K562 (cell line): Measurements from ENCODE around the gene PCBD2. TPM values are rescaled to one million over a fixed set of nuclear protein-coding genes. Genes with fewer than 3 reads are reported as not detected.
A peak's percentile ranks its signal among the peaks of the same experiment; 100 is the strongest.

Experiments
- EGR1 ChIP-seq: fragments of 450-650 bp; conservative IDR thresholded peaks from 2 replicates; pipeline ENCODE4 v1.6.1; 2017; ENCODE audit warnings: mild to moderate bottlenecking
- FOXJ2 ChIP-seq: fragments of 200-800 bp; sonication (Bioruptor generic); IDR thresholded peaks from 2 replicates; pipeline ENCODE4 v1.6.1; 2016; ENCODE audit warnings: missing genetic modification characterization, missing compliant biosample characterization
- GATAD2A ChIP-seq: fragments of 450-650 bp; IDR thresholded peaks from 2 replicates; pipeline ENCODE4 v1.6.1; 2017
- KHSRP ChIP-seq: fragments of 450-650 bp; IDR thresholded peaks from 2 replicates; pipeline ENCODE4 v1.6.1; 2017
- NCOA2 ChIP-seq, 2 experiments: fragments of 450-650 bp; IDR thresholded peaks; 2 replicates each; pipeline ENCODE4 v1.6.1; 2018; ENCODE audit warnings: mild to moderate bottlenecking in 2 of 2, moderate library complexity in 1 of 2; ENCODE audit not compliant: partially characterized antibody in 2 of 2
- NR2F6 ChIP-seq: fragments of 450-650 bp; formaldehyde crosslinking; IDR thresholded peaks from 2 replicates; pipeline ENCODE4 v1.4.0; 2020; ENCODE audit warnings: mild to moderate bottlenecking
- PHF21A ChIP-seq: fragments of 450-650 bp; IDR thresholded peaks from 2 replicates; pipeline ENCODE4 v1.6.1; 2017; ENCODE audit warnings: low read depth, borderline replicate concordance
- POLR3G ChIP-seq: IDR thresholded peaks from 2 replicates; pipeline ENCODE4 v1.6.1; 2011; ENCODE audit not compliant: insufficient read length, insufficient replicate concordance; ENCODE audit errors: extremely low read depth
- TARDBP ChIP-seq: fragments of 450-650 bp; IDR thresholded peaks from 2 replicates; pipeline ENCODE4 v1.6.1; 2016
- ZNF239 ChIP-seq: fragments of 250-450 bp; sonication (Bioruptor Pico); IDR thresholded peaks from 2 replicates; pipeline ENCODE4 v1.4.0; 2020; ENCODE audit warnings: mild to moderate bottlenecking
- ZNF263 ChIP-seq: sonication (generic); formaldehyde crosslinking; IDR thresholded peaks from 2 replicates; pipeline ENCODE4 v1.8.0; 2022; ENCODE audit warnings: mild to moderate bottlenecking, missing genetic modification reagents, borderline replicate concordance
- ZNF79 ChIP-seq: fragments of 250-450 bp; sonication (Bioruptor Pico); IDR thresholded peaks from 2 replicates; pipeline ENCODE4 v1.4.0; 2020; ENCODE audit warnings: low read depth, mild to moderate bottlenecking, moderate library complexity
- polyA plus RNA-seq, 8 experiments: library from polyadenylated mRNA; depleted of rRNA in 4 of 8; stranded (reverse) in 5 of 8; unstranded in 3 of 8; fragments of >200 nt; fragmentation: Nextera tagmentation in 2 of 8; fragmentation: Illumina TruSeq in 1 of 8; extraction: Ambion mirVana in 2 of 8; extraction: Trizol in 1 of 8; gene quantifications; 2 replicates each; pipeline versions ENCODE4 v1.2.1 to v1.2.3, GENCODE V29; 2011 to 2014; ENCODE audit warnings: inconsistent platforms in 1 of 8, missing spikeins in 1 of 8
- total RNA-seq, 7 experiments: library from RNA; depleted of rRNA in 6 of 7; stranded (reverse); fragments of >200 nt in 6 of 7; fragmentation: Illumina TruSeq in 2 of 7; extraction: Trizol in 2 of 7; gene quantifications; 2 replicates each; pipeline versions ENCODE4 v1.2.1 to v1.2.3, GENCODE V29; 2011 to 2021; ENCODE audit warnings: low replicate concordance in 1 of 7
- TF ChIP-seq, protein P1 (sequence below): fragments of 200-800 bp; sonication (Bioruptor generic); IDR thresholded peaks from 2 replicates; pipeline ENCODE4 v1.6.1; 2017; ENCODE audit warnings: missing genetic modification characterization, missing compliant biosample characterization
- TF ChIP-seq, protein P2 (sequence below): fragments of 450-650 bp; IDR thresholded peaks from 2 replicates; pipeline ENCODE4 v1.6.1; 2016; ENCODE audit warnings: mild to moderate bottlenecking
- TF ChIP-seq, protein P3 (sequence below): fragments of 250-450 bp; sonication (Bioruptor Pico); IDR thresholded peaks from 2 replicates; pipeline ENCODE4 v1.4.0; 2020; ENCODE audit warnings: mild to moderate bottlenecking, moderate library complexity
- TF ChIP-seq, protein P4 (sequence below): fragments of 150-350 bp; conservative IDR thresholded peaks from 2 replicates; pipeline ENCODE4 v1.6.1; 2014; ENCODE audit warnings: low read length

Gene PCBD2
- total and polyA plus RNA-seq, 9 of the 15 experiments (the other 6 are each of a cell fraction or from before 2014, with no cell fraction given), result 5.2 to 13.8 (median 7.8) TPM

DNA sequence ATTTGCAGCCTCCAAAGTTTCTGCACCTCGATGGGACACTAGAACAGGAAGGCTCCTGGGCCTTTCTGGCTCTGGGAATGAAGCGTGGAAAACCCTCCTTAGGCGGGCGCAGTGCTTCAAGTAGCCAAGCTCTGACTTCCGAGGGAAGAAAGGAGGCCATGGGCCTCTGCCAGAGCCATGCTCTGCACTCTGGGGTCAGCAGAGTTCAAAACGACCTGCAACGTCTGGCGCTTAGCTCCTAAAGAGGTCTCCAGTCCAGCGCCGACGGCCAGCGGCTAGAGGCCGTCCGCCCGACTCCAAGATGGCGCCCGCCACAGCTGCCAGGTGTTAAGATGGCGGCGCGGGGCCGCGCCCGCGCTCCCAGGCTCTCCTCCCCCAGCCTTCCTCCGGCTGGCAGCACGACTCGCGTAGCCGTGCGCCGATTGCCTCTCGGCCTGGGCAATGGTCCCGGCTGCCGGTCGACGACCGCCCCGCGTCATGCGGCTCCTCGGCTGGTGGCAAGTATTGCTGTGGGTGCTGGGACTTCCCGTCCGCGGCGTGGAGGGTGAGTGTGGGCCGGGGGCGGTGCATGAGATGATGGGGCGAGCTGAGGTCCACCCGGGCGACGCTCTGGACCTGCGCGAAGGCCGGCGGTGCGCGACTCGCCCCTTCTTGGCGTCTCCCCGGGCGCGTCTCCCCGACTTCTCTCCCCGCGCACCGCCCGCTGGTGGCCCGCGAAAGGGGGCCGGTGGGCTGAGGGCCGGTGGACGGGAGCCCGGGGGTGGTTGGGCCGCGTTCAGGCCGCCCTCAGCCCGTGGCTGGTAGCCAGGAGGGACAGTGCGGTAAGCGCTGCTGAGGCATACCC lies 30.7 kb upstream of the PCBD2 start, which contains the start of gene TXNDC15 (continued):
- TF ChIP-seq, protein P1, sequence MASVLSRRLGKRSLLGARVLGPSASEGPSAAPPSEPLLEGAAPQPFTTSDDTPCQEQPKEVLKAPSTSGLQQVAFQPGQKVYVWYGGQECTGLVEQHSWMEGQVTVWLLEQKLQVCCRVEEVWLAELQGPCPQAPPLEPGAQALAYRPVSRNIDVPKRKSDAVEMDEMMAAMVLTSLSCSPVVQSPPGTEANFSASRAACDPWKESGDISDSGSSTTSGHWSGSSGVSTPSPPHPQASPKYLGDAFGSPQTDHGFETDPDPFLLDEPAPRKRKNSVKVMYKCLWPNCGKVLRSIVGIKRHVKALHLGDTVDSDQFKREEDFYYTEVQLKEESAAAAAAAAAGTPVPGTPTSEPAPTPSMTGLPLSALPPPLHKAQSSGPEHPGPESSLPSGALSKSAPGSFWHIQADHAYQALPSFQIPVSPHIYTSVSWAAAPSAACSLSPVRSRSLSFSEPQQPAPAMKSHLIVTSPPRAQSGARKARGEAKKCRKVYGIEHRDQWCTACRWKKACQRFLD (CRISPR knock-in tag), result peak; percentile 78; the same call in 1 of the 2 replicates
- TF ChIP-seq FOXJ2 (tag), result no peak
- TF ChIP-seq POLR3G, result no peak
- TF ChIP-seq NR2F6 (CRISPR knock-in tag), result no peak
- TF ChIP-seq, protein P2, sequence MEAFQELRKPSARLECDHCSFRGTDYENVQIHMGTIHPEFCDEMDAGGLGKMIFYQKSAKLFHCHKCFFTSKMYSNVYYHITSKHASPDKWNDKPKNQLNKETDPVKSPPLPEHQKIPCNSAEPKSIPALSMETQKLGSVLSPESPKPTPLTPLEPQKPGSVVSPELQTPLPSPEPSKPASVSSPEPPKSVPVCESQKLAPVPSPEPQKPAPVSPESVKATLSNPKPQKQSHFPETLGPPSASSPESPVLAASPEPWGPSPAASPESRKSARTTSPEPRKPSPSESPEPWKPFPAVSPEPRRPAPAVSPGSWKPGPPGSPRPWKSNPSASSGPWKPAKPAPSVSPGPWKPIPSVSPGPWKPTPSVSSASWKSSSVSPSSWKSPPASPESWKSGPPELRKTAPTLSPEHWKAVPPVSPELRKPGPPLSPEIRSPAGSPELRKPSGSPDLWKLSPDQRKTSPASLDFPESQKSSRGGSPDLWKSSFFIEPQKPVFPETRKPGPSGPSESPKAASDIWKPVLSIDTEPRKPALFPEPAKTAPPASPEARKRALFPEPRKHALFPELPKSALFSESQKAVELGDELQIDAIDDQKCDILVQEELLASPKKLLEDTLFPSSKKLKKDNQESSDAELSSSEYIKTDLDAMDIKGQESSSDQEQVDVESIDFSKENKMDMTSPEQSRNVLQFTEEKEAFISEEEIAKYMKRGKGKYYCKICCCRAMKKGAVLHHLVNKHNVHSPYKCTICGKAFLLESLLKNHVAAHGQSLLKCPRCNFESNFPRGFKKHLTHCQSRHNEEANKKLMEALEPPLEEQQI, result peak; percentile 58; the same call in 1 of the 2 replicates
- TF ChIP-seq GATAD2A, result no peak
- TF ChIP-seq, protein P3, sequence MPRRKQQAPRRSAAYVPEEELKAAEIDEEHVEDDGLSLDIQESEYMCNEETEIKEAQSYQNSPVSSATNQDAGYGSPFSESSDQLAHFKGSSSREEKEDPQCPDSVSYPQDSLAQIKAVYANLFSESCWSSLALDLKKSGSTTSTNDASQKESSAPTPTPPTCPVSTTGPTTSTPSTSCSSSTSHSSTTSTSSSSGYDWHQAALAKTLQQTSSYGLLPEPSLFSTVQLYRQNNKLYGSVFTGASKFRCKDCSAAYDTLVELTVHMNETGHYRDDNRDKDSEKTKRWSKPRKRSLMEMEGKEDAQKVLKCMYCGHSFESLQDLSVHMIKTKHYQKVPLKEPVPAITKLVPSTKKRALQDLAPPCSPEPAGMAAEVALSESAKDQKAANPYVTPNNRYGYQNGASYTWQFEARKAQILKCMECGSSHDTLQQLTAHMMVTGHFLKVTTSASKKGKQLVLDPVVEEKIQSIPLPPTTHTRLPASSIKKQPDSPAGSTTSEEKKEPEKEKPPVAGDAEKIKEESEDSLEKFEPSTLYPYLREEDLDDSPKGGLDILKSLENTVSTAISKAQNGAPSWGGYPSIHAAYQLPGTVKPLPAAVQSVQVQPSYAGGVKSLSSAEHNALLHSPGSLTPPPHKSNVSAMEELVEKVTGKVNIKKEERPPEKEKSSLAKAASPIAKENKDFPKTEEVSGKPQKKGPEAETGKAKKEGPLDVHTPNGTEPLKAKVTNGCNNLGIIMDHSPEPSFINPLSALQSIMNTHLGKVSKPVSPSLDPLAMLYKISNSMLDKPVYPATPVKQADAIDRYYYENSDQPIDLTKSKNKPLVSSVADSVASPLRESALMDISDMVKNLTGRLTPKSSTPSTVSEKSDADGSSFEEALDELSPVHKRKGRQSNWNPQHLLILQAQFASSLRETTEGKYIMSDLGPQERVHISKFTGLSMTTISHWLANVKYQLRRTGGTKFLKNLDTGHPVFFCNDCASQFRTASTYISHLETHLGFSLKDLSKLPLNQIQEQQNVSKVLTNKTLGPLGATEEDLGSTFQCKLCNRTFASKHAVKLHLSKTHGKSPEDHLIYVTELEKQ, result peak; percentile 23; the same call in 1 of the 2 replicates
- no peak for TF ChIP-seq ZNF239 (CRISPR knock-in tag)
- 0 out of 2 replicates have a peak, but pooled peaks have one; percentile 5 for TF ChIP-seq ZNF263
- TF ChIP-seq, protein P4, sequence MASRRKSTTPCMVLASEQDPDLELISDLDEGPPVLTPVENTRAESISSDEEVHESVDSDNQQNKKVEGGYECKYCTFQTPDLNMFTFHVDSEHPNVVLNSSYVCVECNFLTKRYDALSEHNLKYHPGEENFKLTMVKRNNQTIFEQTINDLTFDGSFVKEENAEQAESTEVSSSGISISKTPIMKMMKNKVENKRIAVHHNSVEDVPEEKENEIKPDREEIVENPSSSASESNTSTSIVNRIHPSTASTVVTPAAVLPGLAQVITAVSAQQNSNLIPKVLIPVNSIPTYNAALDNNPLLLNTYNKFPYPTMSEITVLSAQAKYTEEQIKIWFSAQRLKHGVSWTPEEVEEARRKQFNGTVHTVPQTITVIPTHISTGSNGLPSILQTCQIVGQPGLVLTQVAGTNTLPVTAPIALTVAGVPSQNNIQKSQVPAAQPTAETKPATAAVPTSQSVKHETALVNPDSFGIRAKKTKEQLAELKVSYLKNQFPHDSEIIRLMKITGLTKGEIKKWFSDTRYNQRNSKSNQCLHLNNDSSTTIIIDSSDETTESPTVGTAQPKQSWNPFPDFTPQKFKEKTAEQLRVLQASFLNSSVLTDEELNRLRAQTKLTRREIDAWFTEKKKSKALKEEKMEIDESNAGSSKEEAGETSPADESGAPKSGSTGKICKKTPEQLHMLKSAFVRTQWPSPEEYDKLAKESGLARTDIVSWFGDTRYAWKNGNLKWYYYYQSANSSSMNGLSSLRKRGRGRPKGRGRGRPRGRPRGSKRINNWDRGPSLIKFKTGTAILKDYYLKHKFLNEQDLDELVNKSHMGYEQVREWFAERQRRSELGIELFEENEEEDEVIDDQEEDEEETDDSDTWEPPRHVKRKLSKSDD, result peak; percentile 82; the same call in 1 of the 2 replicates
- TF ChIP-seq ZNF79 (CRISPR knock-in tag), result 0 out of 2 replicates have a peak, but pooled peaks have one; percentile 10
- TF ChIP-seq PHF21A, result no peak
- TF ChIP-seq EGR1, result peak; percentile 51
- no peak for TF ChIP-seq KHSRP
- no peak for TF ChIP-seq NCOA2 (IDR thresholded peaks at IDR 0.05; ENCODE audit: partially characterized antibody in 2 of 2)
- TF ChIP-seq TARDBP, result no peak
